ENCODE results near the gene SELENOO.

SELENOO gene

DNA sequence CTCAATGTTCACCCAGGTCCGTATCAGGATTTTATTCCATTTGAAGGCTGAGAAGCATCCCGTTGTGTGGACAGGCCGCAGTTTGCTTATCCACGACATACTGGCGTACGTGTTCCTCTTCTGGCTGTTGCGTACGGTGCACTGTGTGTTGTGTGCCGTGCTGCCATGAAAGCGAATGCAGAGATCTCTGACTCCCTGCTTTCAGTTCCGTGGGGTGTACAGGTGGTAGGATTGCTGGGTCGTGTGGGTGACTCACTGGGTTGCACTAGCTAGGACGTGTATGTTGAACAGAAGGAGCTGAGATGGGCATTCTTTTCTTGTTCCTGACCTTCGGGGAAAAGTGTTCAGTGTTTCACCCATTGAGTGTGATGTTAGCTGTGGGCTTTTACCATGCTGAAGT is 10.3 kb downstream of the SELENOO start:
- TF ChIP-seq, protein P1, sequence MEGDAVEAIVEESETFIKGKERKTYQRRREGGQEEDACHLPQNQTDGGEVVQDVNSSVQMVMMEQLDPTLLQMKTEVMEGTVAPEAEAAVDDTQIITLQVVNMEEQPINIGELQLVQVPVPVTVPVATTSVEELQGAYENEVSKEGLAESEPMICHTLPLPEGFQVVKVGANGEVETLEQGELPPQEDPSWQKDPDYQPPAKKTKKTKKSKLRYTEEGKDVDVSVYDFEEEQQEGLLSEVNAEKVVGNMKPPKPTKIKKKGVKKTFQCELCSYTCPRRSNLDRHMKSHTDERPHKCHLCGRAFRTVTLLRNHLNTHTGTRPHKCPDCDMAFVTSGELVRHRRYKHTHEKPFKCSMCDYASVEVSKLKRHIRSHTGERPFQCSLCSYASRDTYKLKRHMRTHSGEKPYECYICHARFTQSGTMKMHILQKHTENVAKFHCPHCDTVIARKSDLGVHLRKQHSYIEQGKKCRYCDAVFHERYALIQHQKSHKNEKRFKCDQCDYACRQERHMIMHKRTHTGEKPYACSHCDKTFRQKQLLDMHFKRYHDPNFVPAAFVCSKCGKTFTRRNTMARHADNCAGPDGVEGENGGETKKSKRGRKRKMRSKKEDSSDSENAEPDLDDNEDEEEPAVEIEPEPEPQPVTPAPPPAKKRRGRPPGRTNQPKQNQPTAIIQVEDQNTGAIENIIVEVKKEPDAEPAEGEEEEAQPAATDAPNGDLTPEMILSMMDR (IDR thresholded peaks at IDR 0.05; ENCODE audit: control insufficient read depth, insufficient read depth, low read depth, low read length, missing control alignments), result no peak
- H3K4me3 ChIP-seq (ENCODE audit: control insufficient read depth, low read depth, low read length), result no peak overlapping the region
- DNase-seq (ENCODE audit: low read depth), result no peak

DNA sequence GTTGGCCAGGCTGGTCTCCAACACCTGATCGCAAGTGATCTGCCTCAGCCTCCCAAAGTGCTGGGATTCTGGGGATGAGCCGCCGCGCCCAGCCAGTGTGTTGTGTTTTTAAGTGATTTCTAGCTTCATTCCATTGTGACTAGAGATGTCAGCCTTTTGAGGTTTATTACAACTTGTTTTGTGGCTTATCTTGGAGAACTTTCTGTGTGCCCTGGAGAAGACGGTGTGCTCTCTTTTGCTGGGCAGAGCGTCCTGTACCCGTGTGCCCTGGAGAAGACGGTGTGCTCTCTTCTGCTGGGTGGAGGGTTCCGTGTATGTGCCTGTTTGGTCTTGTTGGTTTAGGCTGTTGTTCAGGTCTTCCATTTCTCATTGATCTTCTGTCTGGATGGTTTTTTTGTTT is 12.5 kb downstream of the SELENOO start:
- no peak for DNase-seq (ENCODE audit: low read depth)
- TF ChIP-seq, protein P1 (IDR thresholded peaks at IDR 0.05; ENCODE audit: control insufficient read depth, insufficient read depth, low read depth, low read length, missing control alignments), result no peak
- no peak overlapping the region for H3K4me3 ChIP-seq (ENCODE audit: control insufficient read depth, low read depth, low read length)

DNA sequence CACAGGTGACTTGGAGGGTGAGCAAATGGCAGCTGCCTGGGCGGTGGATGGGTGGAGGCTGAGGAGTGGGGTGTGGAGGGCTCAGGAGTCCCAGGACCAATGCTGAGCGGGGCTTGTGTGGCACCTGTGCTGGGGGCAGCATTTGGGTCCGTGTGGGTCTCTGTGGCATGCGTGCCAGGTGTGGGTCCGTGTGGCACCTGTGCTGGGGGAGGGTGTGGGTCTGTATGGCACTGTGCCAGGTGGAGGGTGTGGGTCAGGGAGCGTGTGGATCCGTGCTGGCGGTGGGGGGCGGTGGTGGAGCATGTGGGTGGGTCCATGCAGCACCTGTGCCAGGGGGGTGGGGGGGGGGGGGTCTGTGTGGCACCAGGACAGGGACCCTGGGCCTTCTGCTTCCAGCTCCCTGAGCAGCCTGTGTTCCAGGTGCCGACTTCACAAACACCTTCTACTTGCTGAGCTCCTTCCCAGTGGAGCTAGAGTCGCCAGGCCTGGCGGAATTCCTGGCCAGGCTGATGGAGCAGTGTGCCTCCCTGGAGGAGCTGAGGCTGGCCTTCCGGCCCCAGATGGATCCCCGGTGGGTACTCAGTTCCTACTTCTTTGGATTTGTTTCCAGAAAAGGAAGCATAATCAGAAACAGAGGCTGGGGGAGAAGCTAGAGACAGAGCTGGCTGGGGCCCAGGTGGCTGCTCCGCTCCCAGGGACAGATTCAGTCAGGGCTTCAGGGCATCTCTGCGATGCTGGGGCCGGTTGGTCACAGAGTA is 14.7 kb downstream of the SELENOO start:
- H3K4me3 ChIP-seq (ENCODE audit: control insufficient read depth, low read depth, low read length), result no peak overlapping the region
- DNase-seq (ENCODE audit: low read depth), result no peak
- TF ChIP-seq, protein P1 (IDR thresholded peaks at IDR 0.05; ENCODE audit: control insufficient read depth, insufficient read depth, low read depth, low read length, missing control alignments), result no peak

DNA sequence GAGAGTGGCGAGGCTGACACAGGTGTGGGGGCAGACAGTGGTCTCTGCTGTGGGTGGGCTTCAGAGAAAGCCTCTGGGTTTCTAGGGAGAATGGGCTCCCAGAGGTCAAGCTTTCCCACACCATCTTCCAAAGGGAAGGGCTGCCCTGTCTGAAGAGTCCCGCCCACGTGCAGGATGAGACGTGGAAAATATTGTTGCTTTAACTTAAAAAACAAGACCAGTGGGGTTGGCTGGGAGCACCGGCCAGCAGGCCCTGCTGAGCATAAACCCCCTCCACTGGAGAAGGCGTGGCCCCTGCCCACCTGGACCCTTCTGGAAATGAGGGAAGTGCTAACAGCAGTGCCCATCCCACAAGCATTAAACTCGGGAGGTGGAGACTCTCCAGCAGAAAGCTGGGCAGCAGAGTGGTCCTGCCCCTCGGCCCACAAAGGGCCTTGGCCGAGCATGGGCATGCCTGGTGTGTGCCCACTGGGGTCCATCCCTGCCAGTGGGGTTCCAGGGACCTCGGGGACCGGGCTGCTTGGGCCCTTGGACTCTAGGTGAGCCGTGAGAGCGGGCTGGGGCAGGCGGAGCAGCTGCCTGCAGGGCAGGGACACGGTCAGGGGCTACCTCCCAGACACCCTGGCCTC is 15.4 kb downstream of the SELENOO start:
- TF ChIP-seq, protein P1 (IDR thresholded peaks at IDR 0.05; ENCODE audit: control insufficient read depth, insufficient read depth, low read depth, low read length, missing control alignments), result no peak
- no peak for DNase-seq (ENCODE audit: low read depth)
- H3K4me3 ChIP-seq (ENCODE audit: control insufficient read depth, low read depth, low read length), result no peak overlapping the region

DNA sequence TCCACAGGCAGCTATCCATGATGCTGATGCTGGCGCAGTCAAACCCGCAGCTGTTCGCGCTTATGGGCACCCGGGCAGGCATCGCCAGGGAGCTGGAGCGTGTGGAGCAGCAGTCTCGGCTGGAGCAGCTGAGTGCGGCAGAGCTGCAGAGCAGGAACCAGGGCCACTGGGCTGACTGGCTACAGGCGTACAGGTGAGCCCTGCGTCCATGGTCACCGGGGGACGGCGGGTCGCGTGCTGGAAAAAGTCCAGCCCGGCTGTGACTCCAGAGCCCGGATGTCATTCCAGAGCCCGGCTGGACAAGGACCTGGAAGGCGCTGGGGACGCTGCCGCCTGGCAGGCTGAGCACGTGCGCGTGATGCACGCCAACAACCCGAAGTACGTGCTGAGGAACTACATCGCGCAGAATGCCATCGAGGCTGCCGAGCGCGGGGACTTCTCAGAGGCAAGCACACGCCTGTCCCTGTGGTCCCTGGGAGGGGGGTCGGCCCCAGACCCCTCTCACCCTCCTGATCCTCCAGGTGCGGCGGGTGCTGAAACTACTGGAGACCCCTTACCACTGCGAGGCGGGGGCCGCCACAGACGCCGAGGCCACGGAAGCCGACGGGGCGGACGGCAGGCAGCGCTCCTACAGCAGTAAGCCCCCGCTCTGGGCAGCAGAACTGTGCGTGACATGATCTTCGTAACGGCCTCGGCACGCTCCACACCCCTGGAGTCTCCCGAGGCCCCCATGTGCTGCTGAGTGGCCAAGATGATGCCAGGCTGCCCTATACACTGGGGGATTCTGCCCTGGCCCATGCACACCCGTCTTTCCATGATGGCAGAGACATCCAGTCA is 16.1 kb downstream of the SELENOO start:
- no peak overlapping the region for H3K4me3 ChIP-seq (ENCODE audit: control insufficient read depth, low read depth, low read length)
- TF ChIP-seq, protein P1 (IDR thresholded peaks at IDR 0.05; ENCODE audit: control insufficient read depth, insufficient read depth, low read depth, low read length, missing control alignments), result no peak
- no peak for DNase-seq (ENCODE audit: low read depth)

DNA sequence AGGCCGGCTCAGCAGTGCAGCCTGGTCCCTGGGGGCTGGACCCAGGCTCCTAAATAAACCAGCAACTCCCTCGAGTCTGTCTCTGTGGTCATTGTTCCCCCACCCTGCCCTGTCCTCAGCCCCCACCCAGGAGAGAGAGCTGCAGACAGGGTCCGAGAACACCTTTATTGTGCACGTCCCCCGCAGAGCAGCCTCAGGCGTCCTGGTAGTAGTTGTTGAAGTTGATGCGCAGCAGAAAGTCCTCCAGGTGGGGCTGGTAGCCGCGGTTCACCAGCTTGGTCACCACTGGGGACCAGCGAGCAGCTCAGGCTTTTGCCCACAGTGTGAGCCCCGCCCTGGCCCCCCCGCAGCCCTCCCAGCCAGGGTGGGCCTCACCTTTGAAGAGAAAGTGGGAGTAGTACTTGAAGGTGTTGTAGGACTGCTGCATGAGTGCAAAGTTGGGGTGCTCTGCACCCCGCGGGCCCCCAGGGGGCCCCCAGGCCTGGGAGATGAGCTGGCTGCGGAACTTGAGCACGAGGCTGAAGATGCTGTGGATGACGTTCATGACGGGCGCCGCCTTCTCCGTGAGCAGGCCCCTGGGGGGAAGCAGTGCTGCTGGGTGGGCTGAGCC is 16.8 kb downstream of the SELENOO start:
- no peak for DNase-seq (ENCODE audit: low read depth)
- no peak overlapping the region for H3K4me3 ChIP-seq (ENCODE audit: control insufficient read depth, low read depth, low read length)
- TF ChIP-seq, protein P1 (IDR thresholded peaks at IDR 0.05; ENCODE audit: control insufficient read depth, insufficient read depth, low read depth, low read length, missing control alignments), result no peak
